OCI-M2 (cell line): Measurements from ENCODE around the gene PAM16.
"Not testable (repeated sequence)": the region's sequence is repeated elsewhere in the genome, so short reads cannot be mapped to it uniquely, and the experiment has no call there.

ENCODE experiments used
- DNase-seq: peaks from one replicate; lab custom pipeline; 2025; ENCODE audit not compliant: unreplicated experiment; lab: John Stamatoyannopoulos, UW

PAM16 gene

GRCh38 chr16:4336701-4337539 is 14.2 kb downstream of the PAM16 start:
- no peak for DNase-seq

GRCh38 chr16:4334724-4335495 is 16.2 kb downstream of the PAM16 start:
- DNase-seq: no peak

- not testable (repeated sequence) for DNase-seq
Observed at GRCh38 chr16:4333714-4334113, 17.4 kb downstream of the PAM16 start.

GRCh38 chr16:4333308-4333638 is 17.8 kb downstream of the PAM16 start:
- no peak for DNase-seq

- no peak for DNase-seq
Observed at GRCh38 chr16:4332623-4333307, 18.4 kb downstream of the PAM16 start.

GRCh38 chr16:4332083-4332482 is 19.0 kb downstream of the PAM16 start:
- DNase-seq: no peak

- no peak for DNase-seq
Observed at GRCh38 chr16:4330277-4330874, 20.7 kb downstream of the PAM16 start.

GRCh38 chr16:4328782-4329775 is 22.0 kb downstream of the PAM16 start:
- no peak for DNase-seq

- DNase-seq: no peak
Observed at GRCh38 chr16:4328046-4328781, 22.9 kb downstream of the PAM16 start.

GRCh38 chr16:4327386-4328045 is 23.6 kb downstream of the PAM16 start:
- DNase-seq: no peak

- no peak for DNase-seq
Observed at GRCh38 chr16:4325253-4325758, 25.8 kb downstream of the PAM16 start.

- DNase-seq: no peak
Observed at GRCh38 chr16:4324492-4325252, 26.4 kb downstream of the PAM16 start.

GRCh38 chr16:4323845-4324488 is 27.2 kb downstream of the PAM16 start:
- DNase-seq: no peak

- DNase-seq: no peak
Observed at GRCh38 chr16:4323071-4323844, 27.9 kb downstream of the PAM16 start.

GRCh38 chr16:4322121-4323052 is 28.7 kb downstream of the PAM16 start:
- DNase-seq: no peak
